ENCODE measurements around the gene CAMKMT.

DNA sequence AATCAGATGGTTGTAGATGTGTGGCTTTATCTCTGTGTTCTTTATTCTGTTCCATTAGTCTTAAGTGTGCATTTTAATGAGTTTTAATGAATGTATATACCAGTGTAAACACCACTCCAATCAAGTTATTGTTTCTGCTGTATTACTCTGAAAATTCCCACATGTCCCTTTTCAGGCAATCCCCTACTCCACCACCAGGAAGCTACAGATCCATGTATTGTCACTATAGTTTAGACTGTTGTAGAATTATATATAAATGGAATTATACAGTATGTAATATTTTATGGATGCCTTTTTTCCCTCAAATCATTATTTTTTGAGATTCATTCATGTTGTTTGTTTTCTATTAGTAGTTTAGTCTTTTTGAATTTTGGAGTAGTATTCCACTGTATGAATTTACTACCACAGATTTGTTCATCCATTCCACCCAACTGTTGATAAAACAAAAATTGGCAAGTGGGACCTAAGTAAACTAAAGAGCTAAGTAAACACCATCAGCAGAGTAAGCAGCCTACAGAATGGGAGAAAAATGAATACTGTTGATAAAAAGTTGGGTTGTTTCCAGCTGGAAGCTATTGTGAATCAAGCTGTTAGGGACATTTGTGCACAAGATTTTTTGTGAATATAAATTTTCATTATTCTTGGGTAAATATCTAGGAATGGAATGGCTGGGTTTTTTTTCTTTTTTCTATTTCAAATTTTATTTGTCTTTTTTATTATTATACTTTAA is 262.0 kb downstream of the CAMKMT start:
- TF ChIP-seq, protein P1, sequence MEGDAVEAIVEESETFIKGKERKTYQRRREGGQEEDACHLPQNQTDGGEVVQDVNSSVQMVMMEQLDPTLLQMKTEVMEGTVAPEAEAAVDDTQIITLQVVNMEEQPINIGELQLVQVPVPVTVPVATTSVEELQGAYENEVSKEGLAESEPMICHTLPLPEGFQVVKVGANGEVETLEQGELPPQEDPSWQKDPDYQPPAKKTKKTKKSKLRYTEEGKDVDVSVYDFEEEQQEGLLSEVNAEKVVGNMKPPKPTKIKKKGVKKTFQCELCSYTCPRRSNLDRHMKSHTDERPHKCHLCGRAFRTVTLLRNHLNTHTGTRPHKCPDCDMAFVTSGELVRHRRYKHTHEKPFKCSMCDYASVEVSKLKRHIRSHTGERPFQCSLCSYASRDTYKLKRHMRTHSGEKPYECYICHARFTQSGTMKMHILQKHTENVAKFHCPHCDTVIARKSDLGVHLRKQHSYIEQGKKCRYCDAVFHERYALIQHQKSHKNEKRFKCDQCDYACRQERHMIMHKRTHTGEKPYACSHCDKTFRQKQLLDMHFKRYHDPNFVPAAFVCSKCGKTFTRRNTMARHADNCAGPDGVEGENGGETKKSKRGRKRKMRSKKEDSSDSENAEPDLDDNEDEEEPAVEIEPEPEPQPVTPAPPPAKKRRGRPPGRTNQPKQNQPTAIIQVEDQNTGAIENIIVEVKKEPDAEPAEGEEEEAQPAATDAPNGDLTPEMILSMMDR (IDR thresholded peaks at IDR 0.05 in 8 of 11, conservative IDR thresholded peaks at IDR 0.05 in 3 of 11), result no peak
- no peak for TF ChIP-seq POLR2AphosphoS5 (IDR thresholded peaks at IDR 0.05)

Measured in spleen (tissue), 7 donors.